SU-DHL-6 (cell line): Measurements from ENCODE around the gene SUPT20HL1.
"Not testable (repeated sequence)": the region's sequence is repeated elsewhere in the genome, so short reads cannot be mapped to it uniquely, and the experiment has no call there.

Experiments
- H2AFZ ChIP-seq: fragments of 200-600 bp; sonication (generic); 2 replicates; pipeline ENCODE4 v1.6.1; 2014; ENCODE audit warnings: low read depth, mild to moderate bottlenecking, moderate library complexity, mixed read lengths, antibody characterized with exemption, low read length; ENCODE audit not compliant: severe bottlenecking
- H3F3A ChIP-seq: fragments of 200-600 bp; shearing (Covaris generic); 2 replicates; pipeline ENCODE4 v1.6.0; 2016; ENCODE audit warnings: antibody characterized with exemption, mild to moderate bottlenecking; ENCODE audit not compliant: insufficient read depth
- H3K27ac ChIP-seq: fragments of 200-600 bp; sonication (generic); 2 replicates; pipeline ENCODE4 v1.5.1; 2016; ENCODE audit warnings: low read depth, mild to moderate bottlenecking, low read length, moderate library complexity, mixed read lengths
- H3K27me3 ChIP-seq: fragments of 200-600 bp; sonication (generic), shearing (Covaris generic); 2 replicates; pipeline ENCODE4 v1.6.0; 2014; ENCODE audit warnings: mild to moderate bottlenecking, low read length
- H3K36me3 ChIP-seq: fragments of 200-600 bp; sonication (generic); 2 replicates; pipeline ENCODE4 v1.6.1; 2014; ENCODE audit warnings: mild to moderate bottlenecking, low read length, mixed read lengths
- H3K4me2 ChIP-seq: fragments of 300-600, 200-600 bp; shearing (Covaris generic), sonication (generic); 2 replicates; pipeline ENCODE4 v1.6.0; 2014; ENCODE audit warnings: low read length, low read depth, mild to moderate bottlenecking; ENCODE audit not compliant: poor library complexity, severe bottlenecking
- H3K4me3 ChIP-seq: fragments of 200-600 bp; sonication (generic); 2 replicates; pipeline ENCODE4 v1.5.1; 2014; ENCODE audit warnings: antibody characterized with exemption, low read length, mild to moderate bottlenecking, mixed read lengths; ENCODE audit not compliant: insufficient read depth, poor library complexity, severe bottlenecking
- H3K79me2 ChIP-seq: fragments of 200-600 bp; sonication (generic); 2 replicates; pipeline ENCODE4 v1.6.1; 2014; ENCODE audit warnings: mild to moderate bottlenecking, low read length, moderate library complexity; ENCODE audit not compliant: insufficient read depth
- H3K9ac ChIP-seq: fragments of 200-600 bp; sonication (generic); 2 replicates; pipeline ENCODE4 v1.7.0; 2014; ENCODE audit warnings: mild to moderate bottlenecking, low read length
- H3K9me2 ChIP-seq: fragments of 200-600 bp; sonication (generic); replicated peaks from 2 replicates; pipeline ENCODE4 v1.6.1; 2014; ENCODE audit warnings: low read length; ENCODE audit not compliant: insufficient read depth
- H3K9me3 ChIP-seq: fragments of 200-600 bp; sonication (generic); 2 replicates; pipeline ENCODE4 v1.6.1; 2014; ENCODE audit warnings: low read length, mixed read lengths; ENCODE audit not compliant: insufficient read depth
- H4K20me1 ChIP-seq: fragments of 200-600 bp; sonication (generic); 2 replicates; pipeline ENCODE4 v1.6.1; 2014; ENCODE audit warnings: low read depth, mild to moderate bottlenecking, antibody characterized with exemption, low read length, moderate library complexity, mixed read lengths
- EZH2phosphoT487 ChIP-seq: fragments of 200-600 bp; sonication (generic), shearing (Covaris generic); conservative IDR thresholded peaks from 2 replicates; pipeline ENCODE4 v1.6.1; 2018; ENCODE audit warnings: mild to moderate bottlenecking, antibody characterized with exemption, low read length, moderate library complexity, mixed read lengths
- TF ChIP-seq, protein P1 (sequence below): fragments of 200-600 bp; sonication (generic); IDR thresholded peaks from one replicate; pipeline ENCODE4 v1.5.1; 2017; ENCODE audit warnings: antibody characterized with exemption, mild to moderate bottlenecking, low read length, moderate library complexity; ENCODE audit not compliant: insufficient read depth, poor library complexity, severe bottlenecking

SUPT20HL1 gene

DNA sequence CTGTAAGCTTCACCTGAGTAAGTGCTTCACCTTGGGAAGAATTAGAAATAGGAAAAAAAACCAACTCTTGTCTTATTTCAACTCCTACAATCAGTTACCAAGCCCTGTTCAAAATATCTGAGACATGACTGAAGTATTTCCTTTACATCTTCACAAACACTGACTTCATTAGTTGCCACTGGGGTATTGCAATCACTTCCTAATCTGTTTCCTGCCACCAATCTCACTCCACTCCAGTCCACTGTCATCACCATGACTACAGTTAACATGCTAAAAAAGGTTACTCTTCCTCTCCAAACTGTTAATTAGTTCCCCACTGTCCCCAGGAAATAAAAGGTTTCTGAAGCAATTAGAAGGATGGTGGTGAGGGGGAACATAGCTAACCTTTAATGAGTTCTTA lies 3.3 kb upstream of the SUPT20HL1 start:
- Histone ChIP-seq H3F3A (no peaks in the 10 kb centered on the region), H3K4me3 (no peak overlapping the region), H3K36me3 (no peaks in the 10 kb centered on the region), H3K27ac (no peak overlapping the region), H2AFZ (no peak overlapping the region), H3K9ac (no peak overlapping the region), H3K9me3 (no peaks in the 10 kb centered on the region), H3K4me2 (no peak overlapping the region), H3K9me2 (no peaks in the 10 kb centered on the region), H3K27me3 (no peaks in the 10 kb centered on the region), H4K20me1 (no peaks in the 10 kb centered on the region), H3K79me2 (no peaks in the 10 kb centered on the region)
- TF ChIP-seq EZH2phosphoT487 = no peak

DNA sequence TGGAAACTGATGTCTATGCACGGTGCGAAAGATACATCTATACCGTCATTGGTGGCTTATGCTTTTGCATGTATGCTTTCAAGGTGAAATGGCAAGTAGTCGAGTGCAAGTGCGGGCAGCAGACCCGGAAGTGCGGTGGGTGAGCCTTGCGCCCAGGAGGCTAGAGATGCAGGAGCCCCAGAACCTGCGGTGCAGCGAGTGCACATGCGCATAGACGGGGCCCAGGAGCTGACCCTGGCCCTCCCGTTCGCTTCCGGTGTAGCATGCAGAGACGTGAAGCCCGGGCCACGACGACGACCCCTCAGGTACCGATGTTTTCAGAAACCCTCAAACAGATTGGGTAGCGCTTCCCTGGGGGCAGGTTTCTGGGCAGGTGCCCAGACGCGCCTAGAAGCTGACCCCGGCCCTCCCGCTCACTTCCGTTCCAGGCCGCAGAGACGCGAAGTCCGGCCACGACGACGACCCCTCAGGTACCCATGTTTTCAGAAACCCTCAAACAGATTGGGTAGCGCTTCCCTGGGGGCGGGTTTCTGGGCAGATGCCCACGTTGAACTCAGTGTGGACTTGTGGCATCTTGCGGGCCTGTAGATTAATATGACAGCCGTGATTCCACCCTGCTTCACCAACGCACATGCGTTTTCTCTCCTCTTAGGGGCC lies 1.8 kb downstream of the SUPT20HL1 start:
- not testable (repeated sequence) for H3K9me3 ChIP-seq, H3K27ac ChIP-seq, H3K27me3 ChIP-seq, H3K79me2 ChIP-seq, H3K36me3 ChIP-seq, H3K4me3 ChIP-seq, H3K4me2 ChIP-seq, H4K20me1 ChIP-seq, H2AFZ ChIP-seq, H3K9me2 ChIP-seq, H3K9ac ChIP-seq, H3F3A ChIP-seq

DNA sequence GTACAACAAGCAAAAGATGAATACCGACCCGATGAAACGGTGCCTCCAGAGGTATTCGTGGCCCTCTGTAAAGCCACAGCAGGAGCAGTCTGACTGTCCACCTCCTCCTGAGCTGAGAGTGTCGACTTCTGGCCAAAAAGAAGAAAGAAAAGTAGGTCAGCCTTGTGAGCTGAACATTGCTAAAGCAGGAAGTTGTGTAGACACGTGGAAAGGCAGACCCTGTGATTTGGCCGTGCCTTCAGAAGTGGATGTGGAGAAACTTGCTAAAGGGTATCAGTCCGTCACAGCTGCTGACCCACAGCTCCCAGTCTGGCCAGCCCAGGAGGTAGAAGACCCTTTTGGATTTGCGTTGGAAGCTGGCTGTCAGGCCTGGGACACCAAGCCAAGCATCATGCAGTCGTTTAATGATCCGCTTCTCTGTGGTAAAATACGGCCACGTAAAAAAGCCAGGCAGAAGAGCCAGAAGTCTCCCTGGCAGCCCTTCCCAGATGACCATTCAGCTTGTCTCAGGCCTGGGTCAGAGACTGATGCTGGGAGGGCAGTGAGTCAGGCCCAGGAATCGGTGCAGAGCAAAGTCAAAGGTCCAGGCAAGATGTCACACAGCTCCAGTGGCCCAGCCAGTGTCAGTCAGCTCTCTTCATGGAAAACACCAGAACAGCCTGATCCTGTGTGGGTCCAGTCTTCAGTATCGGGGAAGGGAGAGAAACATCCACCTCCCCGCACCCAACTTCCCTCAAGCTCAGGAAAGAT lies 3.2 kb downstream of the SUPT20HL1 start:
- H3K9me2 ChIP-seq, H3K9ac ChIP-seq, H3K27me3 ChIP-seq, H3K27ac ChIP-seq, H3F3A ChIP-seq, H3K36me3 ChIP-seq, H3K4me2 ChIP-seq, H2AFZ ChIP-seq, H3K9me3 ChIP-seq, H4K20me1 ChIP-seq, H3K79me2 ChIP-seq, H3K4me3 ChIP-seq: not testable (repeated sequence)

DNA sequence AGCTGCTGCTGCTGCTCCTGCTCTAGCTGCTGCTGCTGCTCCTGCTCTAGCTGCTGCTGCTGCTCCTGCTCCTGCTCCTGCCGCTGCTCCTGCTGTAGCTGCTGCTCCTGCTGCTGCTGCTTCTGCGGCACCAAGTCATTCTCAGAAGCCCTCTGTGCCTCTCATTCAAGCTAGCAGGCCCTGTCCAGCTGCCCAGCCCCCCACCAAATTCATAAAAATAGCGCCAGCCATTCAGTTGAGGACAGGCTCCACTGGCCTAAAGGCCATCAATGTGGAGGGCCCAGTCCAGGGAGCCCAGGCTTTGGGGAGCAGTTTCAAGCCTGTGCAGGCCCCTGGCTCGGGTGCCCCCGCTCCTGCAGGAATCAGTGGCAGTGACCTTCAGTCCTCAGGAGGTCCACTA lies 3.9 kb downstream of the SUPT20HL1 start:
- Histone ChIP-seq H3K79me2 (no peaks in the 10 kb centered on the region), H3K9ac (no peak overlapping the region), H3F3A (no peaks in the 10 kb centered on the region), H3K36me3 (no peaks in the 10 kb centered on the region), H2AFZ (no peak overlapping the region), H3K4me2 (no peak overlapping the region), H3K27me3 (no peaks in the 10 kb centered on the region), H3K9me2 (no peaks in the 10 kb centered on the region), H3K9me3 (no peaks in the 10 kb centered on the region), H3K4me3 (no peak overlapping the region), H3K27ac (no peak overlapping the region), H4K20me1 (no peaks in the 10 kb centered on the region)
- no peak for TF ChIP-seq EZH2phosphoT487
- TF ChIP-seq, protein P1, sequence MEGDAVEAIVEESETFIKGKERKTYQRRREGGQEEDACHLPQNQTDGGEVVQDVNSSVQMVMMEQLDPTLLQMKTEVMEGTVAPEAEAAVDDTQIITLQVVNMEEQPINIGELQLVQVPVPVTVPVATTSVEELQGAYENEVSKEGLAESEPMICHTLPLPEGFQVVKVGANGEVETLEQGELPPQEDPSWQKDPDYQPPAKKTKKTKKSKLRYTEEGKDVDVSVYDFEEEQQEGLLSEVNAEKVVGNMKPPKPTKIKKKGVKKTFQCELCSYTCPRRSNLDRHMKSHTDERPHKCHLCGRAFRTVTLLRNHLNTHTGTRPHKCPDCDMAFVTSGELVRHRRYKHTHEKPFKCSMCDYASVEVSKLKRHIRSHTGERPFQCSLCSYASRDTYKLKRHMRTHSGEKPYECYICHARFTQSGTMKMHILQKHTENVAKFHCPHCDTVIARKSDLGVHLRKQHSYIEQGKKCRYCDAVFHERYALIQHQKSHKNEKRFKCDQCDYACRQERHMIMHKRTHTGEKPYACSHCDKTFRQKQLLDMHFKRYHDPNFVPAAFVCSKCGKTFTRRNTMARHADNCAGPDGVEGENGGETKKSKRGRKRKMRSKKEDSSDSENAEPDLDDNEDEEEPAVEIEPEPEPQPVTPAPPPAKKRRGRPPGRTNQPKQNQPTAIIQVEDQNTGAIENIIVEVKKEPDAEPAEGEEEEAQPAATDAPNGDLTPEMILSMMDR = no peak
